Panc1 (cell line): Measurements from ENCODE around the gene IL1F10. TPM values are rescaled to one million over a fixed set of nuclear protein-coding genes. Genes with fewer than 3 reads are reported as not detected.

Experiments
- ATAC-seq: fragments of 200-7000 bp; cut with Tn5 transposase; 2 replicates; pipeline ENCODE4 v1.9.1; 2020; ENCODE audit warnings: mild to moderate bottlenecking, moderate library complexity
- BruUV-seq: library from RNA; stranded (reverse); fragments of 400-500 nt; replicated peaks from 2 replicates; lab custom pipeline; 2021; lab: Mats Ljungman, UMichigan
- CTCF ChIA-PET: fragments of 300-600 bp; sonication (Branson Sonifier 250); formaldehyde crosslinking; loops from one replicate; lab custom pipeline; 2022; ENCODE audit warnings: antibody characterized with exemption; lab: Charles Lee
- POLR2A ChIA-PET: fragments of 300-600 bp; sonication (Branson Sonifier 250); formaldehyde crosslinking; loops from one replicate; lab custom pipeline; 2022; ENCODE audit warnings: antibody characterized with exemption; lab: Charles Lee
- DNase-seq: peaks from one replicate; pipeline ENCODE4 v3.0.0-alpha.2; 2010; ENCODE audit warnings: low read depth, low spot score
- H3K27ac ChIP-seq: 2 replicates; pipeline ENCODE4 v1.5.1; 2011; ENCODE audit warnings: mild to moderate bottlenecking, low read length, inconsistent platforms
- H3K27me3 ChIP-seq: fragments of 200-500 bp; sonication (Bioruptor generic); 2 replicates; pipeline ENCODE4 v1.6.0; 2014; ENCODE audit warnings: low read length, inconsistent platforms; ENCODE audit not compliant: control insufficient read depth, insufficient read depth
- H3K36me3 ChIP-seq: fragments of 200-500 bp; sonication (Bioruptor generic); 2 replicates; pipeline ENCODE4 v1.5.1; 2014; ENCODE audit warnings: inconsistent platforms, mild to moderate bottlenecking, low read length, moderate library complexity; ENCODE audit not compliant: control insufficient read depth, insufficient read depth
- H3K4me1 ChIP-seq: 2 replicates; pipeline ENCODE4 v1.5.1; 2011; ENCODE audit warnings: inconsistent platforms, mild to moderate bottlenecking, low read length, moderate library complexity; ENCODE audit not compliant: control insufficient read depth, insufficient read depth
- H3K4me3 ChIP-seq, 2 experiments: 2 replicates each; pipeline ENCODE4 v1.5.1; 2011 to 2012; ENCODE audit warnings: low read depth in 2 of 2, low read length in 2 of 2, mild to moderate bottlenecking in 2 of 2, inconsistent platforms in 1 of 2, moderate library complexity in 1 of 2
- H3K9me3 ChIP-seq: fragments of 200-500 bp; sonication (Bioruptor generic); 2 replicates; pipeline ENCODE4 v1.5.1; 2014; ENCODE audit warnings: low read depth, mild to moderate bottlenecking, inconsistent platforms, low read length, moderate library complexity; ENCODE audit not compliant: control insufficient read depth, insufficient read depth
- POLR2AphosphoS5 ChIP-seq: IDR thresholded peaks from 2 replicates; pipeline ENCODE4 v1.6.1; 2012; ENCODE audit warnings: mild to moderate bottlenecking, low read depth, low read length, moderate library complexity
- SIN3A ChIP-seq: IDR thresholded peaks from 2 replicates; pipeline ENCODE4 v1.6.1; 2012; ENCODE audit warnings: low read depth, mild to moderate bottlenecking, low read length, moderate library complexity, borderline replicate concordance; ENCODE audit not compliant: insufficient read depth
- TCF7L2 ChIP-seq: IDR thresholded peaks from 2 replicates; pipeline ENCODE4 v1.6.1; 2011; ENCODE audit warnings: mild to moderate bottlenecking, low read depth, low read length, inconsistent platforms
- in situ Hi-C: cut with HindIII; loops from 2 replicates; pipeline ENCODE4 v1.10.0; 2016; ENCODE audit warnings: low sequenced_read_pairs, low pct_unique_long_range_greater_than_20kb
- intact Hi-C: fragments of 100-400 bp; cut with micrococcal nuclease; formaldehyde crosslinking; loops from one replicate; pipeline ENCODE4 v1.10.0; 2022; ENCODE audit not compliant: unreplicated experiment
- total RNA-seq: library from RNA; stranded (reverse); gene quantifications from one replicate; pipeline ENCODE4 v1.2.1, GENCODE V29; 2021; ENCODE audit not compliant: unreplicated experiment
- TF ChIP-seq, protein P1 (sequence below), 2 experiments: IDR thresholded peaks; 2 replicates each; pipeline ENCODE4 v1.6.1; 2011 to 2012; ENCODE audit warnings: low read depth in 2 of 2, control low read depth in 1 of 2, low read length in 1 of 2, mild to moderate bottlenecking in 1 of 2, moderate library complexity in 1 of 2; ENCODE audit not compliant: insufficient read depth in 1 of 2
- TF ChIP-seq, protein P2 (sequence below): fragments of 450-650 bp; IDR thresholded peaks from 2 replicates; pipeline ENCODE4 v1.5.1; 2017; ENCODE audit warnings: mild to moderate bottlenecking

The IL1F10 gene
- total RNA-seq, 1 experiment from 2014 or later = not detected

DNA sequence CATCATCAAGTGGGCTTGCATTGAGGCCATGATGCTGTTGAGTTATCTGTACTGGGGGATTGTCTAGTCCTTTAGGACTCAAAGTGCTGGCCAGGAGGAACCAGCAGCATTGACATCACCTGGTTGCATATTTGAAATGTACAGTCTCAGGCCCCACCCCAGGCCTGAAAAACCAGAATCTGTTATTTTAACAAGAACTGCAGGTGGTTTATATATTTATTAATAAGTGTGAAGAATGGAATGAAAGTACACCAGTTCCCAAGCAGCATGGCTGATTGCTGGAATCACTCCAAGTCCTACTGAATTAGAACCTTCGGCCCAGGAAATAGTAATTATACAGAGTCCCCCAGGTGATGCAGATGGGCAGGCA is 2.8 kb downstream of the IL1F10 start:
- ChIA-PET CTCF (no interaction called here), POLR2A (no interaction called here)
- H3K9me3 ChIP-seq = no peaks in the 10 kb centered on the region
- DNase-seq (no peak), ATAC-seq (no peak)
- intact Hi-C loops = no loop called here
- peaks cover 5% of the 10 kb centered on the region; the same call in 1 of the 2 replicates for H3K27me3 ChIP-seq
- H3K4me1 ChIP-seq = no peaks in the 10 kb centered on the region; the same call in 1 of the 2 replicates
- H3K36me3 ChIP-seq = no peaks in the 10 kb centered on the region
- BruUV-seq = no TSS peak
- in situ Hi-C loops = no loop called here
- H3K4me3 ChIP-seq = no peak overlapping the region
- TF ChIP-seq SIN3A (no peak), POLR2AphosphoS5 (no peak), TCF7L2 (no peak)
- TF ChIP-seq, protein P1, sequence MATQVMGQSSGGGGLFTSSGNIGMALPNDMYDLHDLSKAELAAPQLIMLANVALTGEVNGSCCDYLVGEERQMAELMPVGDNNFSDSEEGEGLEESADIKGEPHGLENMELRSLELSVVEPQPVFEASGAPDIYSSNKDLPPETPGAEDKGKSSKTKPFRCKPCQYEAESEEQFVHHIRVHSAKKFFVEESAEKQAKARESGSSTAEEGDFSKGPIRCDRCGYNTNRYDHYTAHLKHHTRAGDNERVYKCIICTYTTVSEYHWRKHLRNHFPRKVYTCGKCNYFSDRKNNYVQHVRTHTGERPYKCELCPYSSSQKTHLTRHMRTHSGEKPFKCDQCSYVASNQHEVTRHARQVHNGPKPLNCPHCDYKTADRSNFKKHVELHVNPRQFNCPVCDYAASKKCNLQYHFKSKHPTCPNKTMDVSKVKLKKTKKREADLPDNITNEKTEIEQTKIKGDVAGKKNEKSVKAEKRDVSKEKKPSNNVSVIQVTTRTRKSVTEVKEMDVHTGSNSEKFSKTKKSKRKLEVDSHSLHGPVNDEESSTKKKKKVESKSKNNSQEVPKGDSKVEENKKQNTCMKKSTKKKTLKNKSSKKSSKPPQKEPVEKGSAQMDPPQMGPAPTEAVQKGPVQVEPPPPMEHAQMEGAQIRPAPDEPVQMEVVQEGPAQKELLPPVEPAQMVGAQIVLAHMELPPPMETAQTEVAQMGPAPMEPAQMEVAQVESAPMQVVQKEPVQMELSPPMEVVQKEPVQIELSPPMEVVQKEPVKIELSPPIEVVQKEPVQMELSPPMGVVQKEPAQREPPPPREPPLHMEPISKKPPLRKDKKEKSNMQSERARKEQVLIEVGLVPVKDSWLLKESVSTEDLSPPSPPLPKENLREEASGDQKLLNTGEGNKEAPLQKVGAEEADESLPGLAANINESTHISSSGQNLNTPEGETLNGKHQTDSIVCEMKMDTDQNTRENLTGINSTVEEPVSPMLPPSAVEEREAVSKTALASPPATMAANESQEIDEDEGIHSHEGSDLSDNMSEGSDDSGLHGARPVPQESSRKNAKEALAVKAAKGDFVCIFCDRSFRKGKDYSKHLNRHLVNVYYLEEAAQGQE (IDR thresholded peaks at IDR 0.05; ENCODE audit: insufficient read depth in 1 of 2, low read depth in 2 of 2, low read length in 1 of 2) = no peak
- TF ChIP-seq, protein P2, sequence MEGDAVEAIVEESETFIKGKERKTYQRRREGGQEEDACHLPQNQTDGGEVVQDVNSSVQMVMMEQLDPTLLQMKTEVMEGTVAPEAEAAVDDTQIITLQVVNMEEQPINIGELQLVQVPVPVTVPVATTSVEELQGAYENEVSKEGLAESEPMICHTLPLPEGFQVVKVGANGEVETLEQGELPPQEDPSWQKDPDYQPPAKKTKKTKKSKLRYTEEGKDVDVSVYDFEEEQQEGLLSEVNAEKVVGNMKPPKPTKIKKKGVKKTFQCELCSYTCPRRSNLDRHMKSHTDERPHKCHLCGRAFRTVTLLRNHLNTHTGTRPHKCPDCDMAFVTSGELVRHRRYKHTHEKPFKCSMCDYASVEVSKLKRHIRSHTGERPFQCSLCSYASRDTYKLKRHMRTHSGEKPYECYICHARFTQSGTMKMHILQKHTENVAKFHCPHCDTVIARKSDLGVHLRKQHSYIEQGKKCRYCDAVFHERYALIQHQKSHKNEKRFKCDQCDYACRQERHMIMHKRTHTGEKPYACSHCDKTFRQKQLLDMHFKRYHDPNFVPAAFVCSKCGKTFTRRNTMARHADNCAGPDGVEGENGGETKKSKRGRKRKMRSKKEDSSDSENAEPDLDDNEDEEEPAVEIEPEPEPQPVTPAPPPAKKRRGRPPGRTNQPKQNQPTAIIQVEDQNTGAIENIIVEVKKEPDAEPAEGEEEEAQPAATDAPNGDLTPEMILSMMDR = no peak
- no peak overlapping the region for H3K27ac ChIP-seq

DNA sequence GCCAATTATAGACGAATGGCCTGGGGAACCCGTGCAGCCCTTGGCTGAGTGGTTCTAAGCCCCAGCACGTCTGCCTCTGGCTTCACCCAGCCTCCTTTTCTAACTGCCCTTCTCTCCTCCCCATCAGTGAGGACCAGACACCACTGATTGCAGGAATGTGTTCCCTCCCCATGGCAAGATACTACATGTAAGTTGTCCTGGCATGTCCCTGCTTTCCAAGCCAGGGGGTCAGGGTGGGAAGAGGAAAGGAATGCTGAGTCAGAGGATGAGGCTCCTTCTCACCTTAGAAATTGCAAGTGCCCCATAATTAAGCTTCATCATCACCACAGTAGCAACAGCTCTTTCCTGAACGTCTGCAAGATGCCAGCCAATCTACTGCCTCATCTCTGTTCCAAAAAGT is 4.8 kb downstream of the IL1F10 start:
- ATAC-seq = no peak
- peaks cover 7% of the 10 kb centered on the region; the same call in 1 of the 2 replicates for H3K27me3 ChIP-seq
- no peaks in the 10 kb centered on the region for H3K36me3 ChIP-seq
- POLR2A ChIA-PET = no interaction called here
- no peaks in the 10 kb centered on the region for H3K9me3 ChIP-seq
- no peak overlapping the region for H3K4me3 ChIP-seq
- TF ChIP-seq POLR2AphosphoS5 = no peak
- no peak for TF ChIP-seq SIN3A
- TF ChIP-seq TCF7L2 = no peak
- TF ChIP-seq, protein P2 = no peak
- TF ChIP-seq, protein P1 (IDR thresholded peaks at IDR 0.05; ENCODE audit: insufficient read depth in 1 of 2, low read depth in 2 of 2, low read length in 1 of 2) = no peak
- in situ Hi-C loops (no loop called here), intact Hi-C loops (no loop called here)
- H3K27ac ChIP-seq = no peak overlapping the region
- no peaks in the 10 kb centered on the region; the same call in 1 of the 2 replicates for H3K4me1 ChIP-seq
- no peak for DNase-seq
- CTCF ChIA-PET = no interaction called here
- no TSS peak for BruUV-seq
